Epithelial cell of alveolus of lung (primary cell): ENCODE results near the gene TSHB. TPM values are rescaled to one million over a fixed set of nuclear protein-coding genes. Genes with fewer than 3 reads are reported as not detected.

Experiments used
- total RNA-seq: library from RNA; depleted of rRNA; stranded (reverse); fragments of >200 nt; gene quantifications from 2 replicates; pipeline ENCODE4 v1.2.1, GENCODE V29; 2015

TSHB gene
- total RNA-seq: not detected in 2 replicates

GRCh38 chr1:115029526-115029925, at the start of gene TSHB:
TSHB (plus strand) TSS chr1:115029826; CDS start chr1:115033363, 3,537 bp downstream.

Other genes with a start within 250 kb of the TSHB start
- gene SIKE1, start 249.1 kb upstream of the TSHB start, total RNA-seq: 32.6 and 41.0 TPM in 2 replicates
- gene SYCP1, start 175.0 kb upstream of the TSHB start, total RNA-seq: not detected in 2 replicates
- gene TSPAN2, start 59.7 kb downstream of the TSHB start, total RNA-seq: 2.3 and 2.9 TPM in 2 replicates